ENCODE data around the gene CSF1R. TPM values are rescaled to one million over a fixed set of nuclear protein-coding genes. Genes with fewer than 3 reads are reported as not detected.

Gene CSF1R
- total and polyA plus RNA-seq, 2 of the 4 experiments (the other 2 are of a cell fraction) = 0.14 to 0.36 TPM

GRCh38 chr5:150021491-150022157, 64.7 kb downstream of the CSF1R start:
- Histone ChIP-seq H2AK9ac (replicated peaks; ENCODE audit: low read depth, low read length, poor library complexity) (peak overlapping the region; percentile 1), H4K91ac (ENCODE audit: insufficient read depth, low read depth, low read length) (no peak overlapping the region; the same call in 1 of the 2 replicates), H2BK20ac (ENCODE audit: low read depth, low read length) (peak overlapping the region; percentile 15; the same call in 1 of the 2 replicates), H3K18ac (ENCODE audit: low read depth, low read length) (peak overlapping the region; percentile 37; the same call in 1 of the 2 replicates), H3K36me3 (ENCODE audit: control insufficient read depth, insufficient read depth, low read length) (peaks cover 30% of the 10 kb centered on the region), H3K9me3 (ENCODE audit: control insufficient read depth, insufficient read depth, low read length) (no peaks in the 10 kb centered on the region), H3K27ac (ENCODE audit: insufficient read depth, low read length) (peak overlapping the region; percentile 10), H3K27me3 (ENCODE audit: control insufficient read depth, insufficient read depth, low read length) (no peaks in the 10 kb centered on the region), H2BK120ac (ENCODE audit: low read depth, low read length) (peak overlapping the region; percentile 35), H3K79me1 (ENCODE audit: low read depth in 1 of 2, low read length in 2 of 2) (peaks cover 31 to 55% of the 10 kb centered on the region in 2 experiments), H3K9me1 (ENCODE audit: insufficient read depth, low read length) (peaks cover 10% of the 10 kb centered on the region), H4K5ac (ENCODE audit: low read depth, low read length) (no peak overlapping the region), H2AK5ac (ENCODE audit: low read depth, low read length) (no peak overlapping the region), H3K4me1 (ENCODE audit: control insufficient read depth, insufficient read depth, low read length) (peaks cover 12% of the 10 kb centered on the region), H4K8ac (ENCODE audit: low read depth in 2 of 2, low read length in 2 of 2) (no peak overlapping the region), H2BK15ac (ENCODE audit: low read depth, low read length) (no peak overlapping the region), H3K56ac (ENCODE audit: extremely low read depth, insufficient read depth, low read length) (no peak overlapping the region), H3K4me2 (ENCODE audit: low read depth, low read length) (no peak overlapping the region), H3K4me3 (ENCODE audit: insufficient read depth, low read depth, low read length) (no peak overlapping the region), H3K23ac (ENCODE audit: low read depth, low read length) (peak overlapping the region; percentile 22; the same call in 1 of the 2 replicates), H3K4ac (ENCODE audit: low read depth, low read length) (peak overlapping the region; percentile 46; the same call in 1 of the 2 replicates), H2AFZ (replicated peaks; ENCODE audit: low read length, poor library complexity) (no peak overlapping the region), H3K9ac (ENCODE audit: low read depth, low read length) (no peak overlapping the region), H2BK5ac (ENCODE audit: low read depth, low read length, poor library complexity, severe bottlenecking) (peak overlapping the region; percentile 80), H4K20me1 (ENCODE audit: insufficient read depth, low read length) (peaks cover 3% of the 10 kb centered on the region; the same call in 1 of the 2 replicates), H3K14ac (replicated peaks; ENCODE audit: low read depth, low read length) (peak overlapping the region; percentile 5; the same call in 1 of the 2 replicates)
- BruUV-seq (replicated peaks) = no TSS peak
- WGBS, 2 experiments (ENCODE audit: extremely low coverage in 2 of 2, insufficient read length in 1 of 2) = 90% methylated on average over 2 of the region's 13 CpGs; no CpG with 5 or more reads in 1 of the 2 experiments
- ChIA-PET CTCF (interaction anchor here (0.6 to 1.7 kb wide), 3 partner anchors 8 to 192 kb away, joined by 3 to 9 read pairs (median 3); no protein-coding TSS in a partner anchor), POLR2A (ENCODE audit: unreplicated experiment) (interaction anchor here (0.7 kb wide), 1 partner anchor 429 kb away, joined by 3 read pairs; no protein-coding TSS in a partner anchor)
- dilution Hi-C loops (cut with HindIII; ENCODE audit: low sequenced_read_pairs, unreplicated experiment) (no loop called here), in situ Hi-C loops (cut with MboI; ENCODE audit: low sequenced_read_pairs) (no loop called here), intact Hi-C loops (cut with micrococcal nuclease) (no loop called here)
- ATAC-seq (ENCODE audit: low read depth) (no peak), DNase-seq (peak; percentile 19)
- TF ChIP-seq ELK1 (IDR thresholded peaks at IDR 0.05; ENCODE audit: borderline replicate concordance, low read depth, low read length) (no peak), NFE2L2 (IDR thresholded peaks at IDR 0.05; ENCODE audit: low read depth, low read length) (no peak), CHD1 (IDR thresholded peaks at IDR 0.05; ENCODE audit: low read depth, low read length) (no peak), SMC3 (IDR thresholded peaks at IDR 0.05; ENCODE audit: low read depth, low read length) (no peak), RFX5 (IDR thresholded peaks at IDR 0.05; ENCODE audit: low read depth, low read length) (no peak), CTCF (conservative IDR thresholded peaks at IDR 0.05; ENCODE audit: low read depth, low read length) (no peak), CEBPB (IDR thresholded peaks at IDR 0.05; ENCODE audit: low read depth, low read length) (no peak), RCOR1 (IDR thresholded peaks at IDR 0.05; ENCODE audit: insufficient replicate concordance, low read length) (no peak), MAFK (IDR thresholded peaks at IDR 0.05; ENCODE audit: low read depth, low read length) (no peak), RAD21 (IDR thresholded peaks at IDR 0.05; ENCODE audit: low read length) (no peak), MAZ (IDR thresholded peaks at IDR 0.05; ENCODE audit: borderline replicate concordance, low read depth, low read length) (no peak), MXI1 (IDR thresholded peaks at IDR 0.05; ENCODE audit: borderline replicate concordance, low read depth, low read length) (no peak), FOS (IDR thresholded peaks at IDR 0.05; ENCODE audit: low read depth, low read length) (no peak)
